GM19463 (cell line): ENCODE data around the gene UGT1A9.

Experiments
- ATAC-seq: cut with Tn5 transposase; IDR thresholded peaks from one replicate; pipeline ENCODE4 v1.9.1; 2021; ENCODE audit warnings: mild to moderate bottlenecking, moderate library complexity; ENCODE audit not compliant: unreplicated experiment

The UGT1A9 gene

DNA sequence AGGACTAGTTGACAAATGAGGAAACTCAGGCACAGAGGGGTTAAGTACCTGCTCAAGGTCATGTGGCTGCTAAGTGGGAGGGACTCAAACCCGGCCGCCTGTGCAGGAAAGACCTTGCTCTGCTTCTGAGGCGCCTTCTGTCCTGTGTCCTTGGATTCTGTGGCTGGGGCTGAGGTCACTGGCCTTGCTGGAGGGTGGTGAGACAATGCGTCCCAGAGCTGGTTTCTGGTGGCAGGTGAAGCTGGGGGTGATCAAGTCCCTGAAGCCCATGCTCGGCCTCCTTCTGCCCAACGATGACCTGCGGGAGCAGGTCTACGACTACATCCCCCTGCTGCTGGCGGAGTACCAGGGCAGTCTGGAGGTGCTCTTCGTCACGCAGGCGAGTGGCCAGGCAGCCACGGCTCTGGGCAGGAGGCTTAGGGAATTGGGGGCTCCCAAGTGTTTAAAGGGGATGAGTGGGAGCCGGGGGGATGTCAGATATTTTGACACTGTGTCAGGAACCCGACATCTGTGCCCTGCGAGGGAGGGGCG lies 122.5 kb downstream of the UGT1A9 start:
- no peak for ATAC-seq

- no peak for ATAC-seq
Measured at GRCh38 chr2:233795735-233796171, 124.1 kb downstream of the UGT1A9 start.

DNA sequence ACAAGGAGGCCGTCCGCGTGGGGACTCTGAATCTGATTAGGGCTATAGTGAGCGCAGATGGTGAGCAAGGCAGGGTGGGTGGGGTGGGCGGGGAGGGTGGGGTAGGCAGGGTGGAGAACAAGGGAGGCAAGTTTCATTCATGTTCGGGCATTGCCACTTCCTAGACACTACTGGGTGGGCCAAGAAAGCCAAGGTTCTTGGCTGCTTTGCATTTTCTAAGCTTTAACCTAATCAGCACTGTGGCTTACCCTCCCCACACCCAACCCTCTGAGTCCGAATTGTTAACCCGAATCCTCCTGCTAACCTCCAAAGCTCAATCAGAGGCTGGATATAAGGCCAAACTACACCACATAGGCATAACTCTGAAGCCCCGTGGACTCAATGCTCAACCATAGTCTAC lies 124.6 kb downstream of the UGT1A9 start:
- no peak for ATAC-seq

DNA sequence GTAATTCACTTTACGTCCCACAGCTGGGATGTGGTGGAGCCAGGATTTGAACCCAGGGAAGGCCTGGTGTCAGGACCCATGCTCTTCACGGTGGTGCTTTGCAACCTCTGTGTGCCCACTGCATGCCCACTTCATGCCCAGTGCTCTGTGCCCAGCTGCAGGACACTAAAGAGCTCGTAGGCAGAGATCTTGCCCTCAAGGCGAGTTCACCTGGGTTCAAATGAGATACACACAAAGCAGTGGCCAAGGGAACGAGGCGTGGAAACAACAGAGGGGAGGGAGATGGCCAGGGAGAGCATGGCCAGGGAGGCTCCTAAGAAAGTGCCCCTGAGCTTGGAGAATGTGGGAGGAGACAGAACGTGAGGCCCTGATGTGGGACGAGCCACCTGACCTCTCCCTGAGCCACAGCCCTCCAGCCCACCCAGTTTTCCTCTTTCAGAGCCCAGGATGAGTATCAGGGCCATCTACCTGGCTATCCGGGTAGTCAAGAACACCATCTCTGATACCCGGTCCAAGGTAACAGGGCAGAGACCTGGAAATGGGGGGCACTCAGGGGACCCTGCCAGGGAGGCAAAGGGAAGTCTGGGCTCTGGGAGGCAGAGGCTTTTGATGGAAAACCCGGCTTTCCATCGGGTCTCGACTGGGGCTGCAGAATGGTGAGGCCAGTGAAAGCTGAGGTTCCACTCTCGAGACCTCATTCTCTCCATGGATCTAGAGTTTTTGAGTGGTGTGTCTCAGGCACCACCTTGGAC lies 126.8 kb downstream of the UGT1A9 start:
- no peak for ATAC-seq

DNA sequence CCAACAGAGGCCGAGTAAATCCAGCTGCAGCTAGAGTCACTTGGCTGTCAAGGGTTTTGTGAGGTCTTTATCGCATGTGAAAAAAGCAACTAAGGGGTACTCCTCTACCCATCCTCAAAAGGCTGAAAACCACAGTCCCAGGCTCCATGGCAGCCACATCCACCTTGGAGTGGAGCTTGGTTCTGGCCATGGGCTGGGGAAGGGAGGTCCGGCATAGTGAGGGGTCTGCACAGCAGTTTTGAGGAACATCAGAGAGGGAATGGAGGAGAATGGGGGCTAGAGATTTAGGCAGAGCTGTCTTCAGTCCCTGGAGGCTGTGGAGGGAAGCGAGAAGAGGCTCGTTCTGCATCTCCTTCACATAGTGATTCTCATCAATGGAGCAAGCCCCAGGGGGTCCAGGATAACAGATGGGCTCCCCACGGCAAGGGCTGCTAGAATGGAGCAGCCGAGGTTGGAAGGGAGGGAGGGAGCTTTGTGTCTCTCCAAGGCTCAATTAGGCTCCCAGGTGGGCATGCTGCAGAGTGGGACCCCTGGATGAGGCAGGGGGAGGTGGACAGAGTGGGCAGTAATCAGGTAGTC lies 127.5 kb downstream of the UGT1A9 start:
- no peak for ATAC-seq

DNA sequence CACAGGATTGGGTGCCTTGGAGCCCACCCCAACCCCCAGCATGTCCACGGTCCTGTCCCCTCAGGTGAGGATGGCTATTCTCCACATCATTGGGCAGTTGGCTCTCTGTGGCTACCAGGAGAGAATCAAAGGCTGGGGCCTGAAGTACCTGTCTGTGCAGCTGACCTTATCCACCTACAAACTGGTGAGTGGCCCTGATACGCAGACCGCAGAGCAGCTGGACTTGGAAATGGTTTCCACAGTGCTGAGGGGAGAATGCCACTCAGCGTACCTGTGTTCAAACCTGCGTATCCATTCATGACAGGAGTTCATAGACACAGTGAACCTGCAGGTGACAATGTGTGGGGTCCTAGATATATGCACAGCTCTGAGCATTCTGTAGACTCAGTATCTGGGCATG lies 128.0 kb downstream of the UGT1A9 start:
- ATAC-seq: no peak

DNA sequence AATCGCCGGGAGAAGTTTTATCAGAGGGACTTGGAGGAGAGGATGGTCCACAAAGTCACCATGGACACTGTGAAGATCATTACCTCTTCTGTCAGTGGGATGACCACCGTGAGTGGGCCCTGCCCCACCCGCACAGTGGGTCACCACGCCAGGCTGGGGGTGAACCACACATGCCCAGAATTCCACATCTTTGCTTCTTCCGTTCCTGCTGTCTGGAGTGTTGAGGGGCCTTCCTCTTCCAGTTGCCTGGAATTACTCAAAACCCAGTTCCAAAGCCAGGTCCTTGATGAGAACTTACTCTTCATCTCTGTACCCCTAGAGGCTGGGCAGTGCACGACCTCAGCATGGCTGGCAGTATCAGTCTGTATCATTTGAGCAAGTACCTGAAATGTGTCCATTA lies 128.5 kb downstream of the UGT1A9 start:
- no peak for ATAC-seq

DNA sequence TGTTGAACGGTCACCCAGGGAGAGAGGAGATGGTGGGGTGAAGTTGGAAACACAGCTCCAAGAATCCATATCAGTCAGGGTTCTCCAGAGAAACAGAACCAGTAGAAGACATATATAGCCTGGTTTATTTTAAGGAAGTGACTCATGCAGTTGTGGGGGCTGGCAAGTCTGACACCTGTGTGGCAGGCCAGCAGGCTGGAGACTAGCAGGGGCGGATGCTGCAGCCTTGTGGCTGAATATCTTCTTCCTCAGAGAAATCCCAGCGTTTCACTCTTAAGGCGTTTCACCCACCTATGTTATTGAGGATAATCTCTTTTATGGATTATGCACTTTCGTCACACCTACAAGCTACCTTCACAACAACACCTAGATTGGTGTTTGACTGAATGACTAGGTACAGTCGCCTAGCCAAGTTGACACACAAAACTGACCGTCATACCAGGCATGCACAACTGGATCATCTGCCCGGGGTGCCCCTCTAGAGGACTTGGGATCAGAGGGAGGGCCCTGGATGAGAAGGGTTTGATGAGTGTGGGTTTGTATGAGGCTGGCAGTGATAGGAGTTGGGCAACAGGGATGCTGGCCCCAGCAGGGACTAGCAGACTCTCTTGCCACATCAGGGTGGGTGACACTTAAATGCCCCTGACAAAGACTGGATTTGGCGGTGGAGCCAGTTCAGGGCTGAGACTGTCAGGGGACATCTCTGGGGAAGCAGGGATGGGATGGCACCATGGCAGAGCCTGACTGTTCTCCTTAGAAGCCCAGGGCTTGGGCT lies 129.8 kb downstream of the UGT1A9 start:
- no peak for ATAC-seq

DNA sequence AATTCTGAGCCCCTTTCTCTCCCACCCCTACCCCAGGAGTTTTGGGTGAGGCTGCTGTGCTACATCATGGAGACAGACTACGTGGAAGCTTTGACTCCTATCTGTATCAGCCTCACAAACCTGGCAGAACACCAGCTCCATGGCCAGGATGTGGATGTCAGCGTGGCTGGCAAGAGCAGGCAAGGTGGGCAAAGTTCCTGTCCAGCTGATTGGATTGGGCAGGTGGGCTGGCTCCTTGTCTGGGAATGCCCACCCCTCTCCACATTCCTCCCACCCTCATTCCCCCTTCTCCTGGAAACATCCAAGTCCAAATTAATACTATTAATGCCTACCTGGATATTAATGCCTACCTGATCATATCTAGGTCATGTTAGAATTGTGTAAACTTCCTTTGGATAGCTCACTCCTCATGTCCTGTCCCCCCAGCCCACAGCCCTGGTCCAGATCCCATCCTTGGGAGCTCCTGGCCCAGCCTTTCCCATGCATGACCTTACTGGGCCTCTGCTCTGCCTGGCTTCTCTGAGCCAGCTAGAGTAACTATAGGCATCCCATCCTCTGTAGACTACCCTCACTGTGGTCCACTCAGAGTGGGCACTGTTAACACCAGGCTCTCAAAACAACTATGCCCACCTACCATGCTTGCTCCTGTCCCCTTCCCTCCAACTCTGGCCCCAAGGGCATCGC lies 130.6 kb downstream of the UGT1A9 start:
- no peak for ATAC-seq

- no peak for ATAC-seq
Measured at GRCh38 chr2:233803292-233803911, 131.7 kb downstream of the UGT1A9 start.

- ATAC-seq: no peak
Measured at GRCh38 chr2:233803994-233804393, 132.3 kb downstream of the UGT1A9 start.

- ATAC-seq: no peak
Measured at GRCh38 chr2:233807215-233807865, 135.6 kb downstream of the UGT1A9 start.

DNA sequence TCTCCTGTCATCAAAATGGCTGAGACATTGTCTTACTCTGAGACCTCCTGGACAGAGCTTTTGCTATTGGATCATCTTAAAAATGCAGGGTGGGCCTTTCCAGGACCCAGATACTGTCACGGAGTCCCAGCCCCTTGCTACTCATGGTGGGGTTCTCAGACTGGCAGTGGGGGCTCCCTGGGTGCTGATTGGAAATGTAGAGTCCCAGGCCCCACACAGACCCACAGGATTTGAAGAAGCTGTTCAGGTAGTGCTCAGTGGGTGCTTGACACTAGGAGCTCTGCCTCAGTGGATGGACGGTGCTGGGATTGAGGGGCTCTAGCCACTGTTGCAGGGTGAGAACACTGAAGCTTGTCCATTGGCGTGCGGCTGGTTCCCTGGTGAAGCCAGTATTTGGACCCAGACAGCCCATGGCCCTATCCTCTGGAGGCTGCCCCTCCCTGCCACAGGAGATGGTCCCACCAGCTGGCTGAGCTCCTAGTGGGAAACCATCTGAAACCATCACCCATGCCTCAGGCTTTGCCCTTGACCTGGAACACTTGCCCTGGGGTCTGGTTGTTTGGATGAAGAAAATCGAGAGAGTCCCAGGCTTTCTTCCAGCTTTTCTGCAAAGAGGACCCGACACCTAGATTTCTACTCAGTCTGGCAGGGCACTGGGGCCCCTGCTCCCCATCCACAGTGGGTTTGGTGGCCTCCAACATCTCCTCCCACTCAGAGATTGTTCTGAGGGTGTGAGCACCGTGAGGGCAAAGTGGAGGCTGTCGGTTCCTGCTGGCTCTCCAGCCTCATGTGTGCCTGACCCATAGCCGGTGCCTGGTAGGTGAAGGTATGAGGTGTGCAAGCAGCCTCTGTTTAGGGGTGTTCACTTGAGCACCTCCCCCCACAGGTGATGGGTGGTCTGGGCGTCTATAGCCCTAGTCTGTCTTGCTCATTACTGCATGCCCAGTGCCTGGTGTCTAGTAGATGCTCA lies 136.6 kb downstream of the UGT1A9 start:
- ATAC-seq: no peak

GRCh38 chr2:233810385-233810784 lies 138.7 kb downstream of the UGT1A9 start:
- no peak for ATAC-seq

DNA sequence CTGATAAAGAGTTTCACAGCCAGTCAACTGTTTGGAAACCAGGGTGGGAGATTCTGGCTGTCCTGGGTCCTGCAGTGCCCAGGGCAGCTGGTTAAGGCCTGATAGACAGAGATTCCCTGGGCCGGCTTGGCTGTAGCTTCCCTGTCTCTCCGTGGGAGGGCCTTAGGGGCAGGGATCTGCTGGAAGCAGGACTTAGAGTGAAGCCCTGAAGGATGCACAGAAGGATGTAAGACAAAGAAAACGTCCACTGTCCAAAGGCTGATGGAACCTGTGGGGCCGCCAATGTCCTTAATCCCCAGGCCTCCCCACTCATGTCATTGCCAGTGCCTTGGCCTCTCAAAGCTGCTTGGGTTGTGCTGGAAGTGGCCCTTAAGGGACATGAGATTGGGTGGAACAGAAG lies 139.4 kb downstream of the UGT1A9 start:
- no peak for ATAC-seq

GRCh38 chr2:233811732-233812131 lies 140.0 kb downstream of the UGT1A9 start:
- ATAC-seq: no peak

DNA sequence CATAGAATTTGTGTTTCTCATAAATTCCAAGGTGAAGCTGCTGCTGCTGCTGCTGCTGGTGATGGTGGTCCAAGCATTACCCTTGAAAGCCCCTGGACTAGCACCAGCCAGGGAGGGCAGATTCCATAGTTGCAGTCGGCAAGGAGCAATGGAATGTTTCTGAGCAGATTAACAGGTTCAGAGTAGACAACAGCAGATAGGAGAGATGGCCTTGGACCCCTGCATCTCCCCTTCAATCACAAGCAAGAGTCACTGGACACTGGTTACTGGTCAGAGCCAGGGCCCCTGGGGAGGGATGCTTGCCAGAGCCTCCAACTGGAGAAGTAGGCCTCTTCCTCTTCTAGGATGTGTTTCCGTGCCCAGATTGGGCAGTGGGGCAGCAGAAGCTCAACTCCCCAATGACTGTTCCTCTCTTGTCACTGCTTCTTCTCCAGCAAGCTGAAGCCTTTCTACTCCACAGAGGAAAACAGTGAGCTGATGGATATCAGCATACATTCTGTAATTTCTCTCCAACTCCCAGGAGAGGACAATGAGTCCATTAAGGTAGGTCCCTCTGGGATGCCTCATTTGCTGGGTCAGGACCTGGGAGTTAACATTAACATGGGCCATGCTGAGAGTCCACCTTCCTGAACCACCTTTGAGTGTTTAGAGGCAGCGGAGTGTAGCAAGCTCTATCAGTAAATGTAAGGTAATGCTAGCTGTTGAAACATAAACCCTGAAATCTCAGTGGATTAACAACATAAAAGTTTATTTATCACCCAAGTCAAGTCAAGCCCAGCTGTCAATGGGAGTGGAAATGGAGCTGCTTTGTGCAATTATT lies 141.7 kb downstream of the UGT1A9 start:
- no peak for ATAC-seq
